GM19099 (cell line): Measurements from ENCODE around the gene JOSD1.

ENCODE experiments used
- POLR2A ChIP-seq: IDR thresholded peaks from 3 replicates; pipeline ENCODE4 v1.6.1; 2011; ENCODE audit warnings: low read depth; ENCODE audit not compliant: insufficient read length; ENCODE audit errors: extremely low read depth

Gene JOSD1

DNA sequence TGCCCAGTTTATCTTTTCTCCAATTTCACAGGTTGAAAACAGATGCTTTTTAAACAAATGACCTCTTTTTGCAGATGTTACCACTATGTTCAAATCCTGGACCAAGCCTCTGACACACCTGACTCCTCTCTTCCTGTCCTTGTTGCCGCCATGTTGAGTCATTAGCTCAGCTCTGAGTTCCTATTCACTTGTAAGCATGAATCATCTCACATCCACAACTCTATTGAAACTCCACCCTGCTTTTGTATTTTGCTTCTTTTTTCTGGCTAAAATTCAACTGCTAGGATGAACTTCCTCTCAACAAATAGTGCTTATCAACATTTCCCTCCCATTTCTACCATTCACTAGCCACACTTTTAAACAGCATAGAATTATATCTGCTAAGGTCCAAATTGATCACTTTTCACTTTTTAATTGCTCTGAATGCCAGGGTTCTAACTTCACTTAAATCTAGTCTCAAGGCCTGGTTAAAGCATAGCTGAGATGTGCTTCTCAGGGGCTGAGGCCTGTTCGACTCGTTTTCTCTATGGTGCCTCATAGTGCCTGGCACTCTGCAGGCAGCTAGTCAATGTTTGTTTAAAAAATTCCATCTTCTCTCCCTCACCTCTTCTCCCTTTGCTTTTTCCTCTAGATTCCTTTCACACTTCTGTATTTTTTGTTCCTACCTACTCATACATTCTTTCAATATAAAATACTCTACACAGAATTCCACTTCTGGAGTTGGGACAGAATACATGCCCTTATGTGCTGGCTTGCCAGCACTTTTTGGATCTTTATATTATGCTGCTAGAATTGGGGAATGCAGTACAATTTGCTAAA, 3.9 kb downstream of the JOSD1 start:
- no peak for TF ChIP-seq POLR2A

DNA sequence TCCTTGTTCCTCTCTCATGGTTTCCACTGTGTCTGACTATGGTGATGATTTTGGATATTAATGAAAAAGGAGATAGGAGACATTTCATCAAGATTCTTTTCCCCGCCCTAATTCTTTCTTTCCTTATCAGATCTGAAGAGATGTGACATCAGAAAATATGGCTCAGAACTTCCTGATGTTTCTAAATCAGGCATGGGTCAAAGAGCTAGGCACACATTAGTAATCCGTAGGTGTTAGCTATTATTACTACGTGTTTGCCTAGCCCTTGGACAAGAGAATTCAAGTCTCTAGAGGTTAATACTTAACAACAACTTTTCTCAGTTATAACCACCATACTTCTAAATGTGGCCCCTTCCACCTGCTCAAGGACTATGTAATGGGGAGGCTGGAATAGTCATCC, 5.8 kb downstream of the JOSD1 start:
- no peak for TF ChIP-seq POLR2A

DNA sequence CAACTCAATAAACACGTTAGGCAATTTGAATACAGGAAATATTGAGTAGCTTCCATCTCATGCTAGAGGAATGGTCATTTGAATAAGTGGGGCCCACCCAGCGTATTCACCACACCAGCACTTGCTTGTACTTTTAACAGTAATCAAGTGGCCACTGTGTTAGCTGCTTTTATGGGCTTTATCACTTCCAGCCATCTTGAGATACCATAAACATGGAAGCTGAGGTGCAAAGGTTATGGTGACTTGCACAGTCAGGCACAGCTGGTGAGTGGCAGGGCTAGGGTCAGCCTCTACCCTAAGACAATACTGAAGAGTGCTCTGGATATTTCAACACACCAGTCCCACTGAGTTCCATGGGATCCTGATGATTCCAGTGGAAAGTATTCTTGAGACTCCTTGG, 6.7 kb downstream of the JOSD1 start:
- TF ChIP-seq POLR2A, result no peak

DNA sequence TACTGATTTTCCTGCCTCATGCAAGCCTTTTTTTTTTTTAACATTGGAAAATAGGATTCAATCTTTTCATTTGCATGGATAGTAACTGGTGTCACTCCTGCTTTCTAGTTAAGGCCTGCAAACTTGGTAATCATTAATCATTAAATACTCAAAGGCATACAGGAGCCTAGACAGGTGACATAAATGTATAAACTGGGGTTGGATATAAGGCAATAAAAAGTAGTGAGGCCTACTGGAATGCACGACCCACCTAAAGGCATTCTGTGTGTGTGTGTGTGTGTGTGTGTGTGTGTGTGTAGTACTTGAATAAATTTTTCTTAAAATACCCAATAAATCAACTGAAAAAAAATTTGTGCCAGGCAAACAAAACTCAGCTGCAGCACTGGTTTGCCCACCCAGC, 11.1 kb downstream of the JOSD1 start:
- no peak for TF ChIP-seq POLR2A

DNA sequence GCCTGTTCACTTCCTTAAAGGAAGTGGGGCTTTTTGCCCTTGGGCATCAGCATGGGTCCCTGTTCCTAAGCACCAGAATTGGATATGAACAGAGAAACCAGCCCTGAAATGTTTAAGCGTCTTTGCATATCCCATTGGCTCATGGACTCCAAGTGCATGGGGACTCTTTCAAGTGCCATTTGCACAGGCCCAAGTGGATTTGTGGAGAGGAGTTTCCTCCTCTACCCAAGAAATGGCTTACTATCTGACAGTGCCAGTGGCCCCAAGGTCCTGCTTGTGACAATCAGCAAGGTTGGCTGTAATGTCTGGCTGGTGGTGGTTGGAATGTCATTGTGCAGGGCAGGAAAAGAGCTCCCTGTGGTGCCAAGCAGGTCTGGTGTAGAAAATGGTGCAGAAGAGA, 15.0 kb downstream of the JOSD1 start:
- no peak for TF ChIP-seq POLR2A

DNA sequence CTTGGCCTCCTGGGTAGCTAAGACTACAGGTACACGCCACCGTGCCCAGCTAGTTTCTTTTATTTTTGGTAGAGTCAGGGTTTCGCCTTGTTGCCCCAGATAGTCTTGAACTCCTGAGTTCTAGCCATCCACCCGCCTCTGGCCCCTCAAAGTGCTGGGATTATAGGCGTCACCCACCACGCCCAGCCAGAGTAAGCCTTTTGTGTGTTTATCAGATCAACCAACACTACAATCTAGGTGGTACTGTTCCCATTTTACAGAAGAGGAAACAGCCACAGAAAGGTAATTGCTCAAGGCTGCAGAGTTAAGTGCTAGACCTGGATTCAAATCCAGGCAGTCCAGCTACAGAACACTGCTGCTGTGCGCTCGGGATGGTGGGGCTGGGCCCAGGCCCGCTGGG, 15.8 kb downstream of the JOSD1 start:
- no peak for TF ChIP-seq POLR2A

DNA sequence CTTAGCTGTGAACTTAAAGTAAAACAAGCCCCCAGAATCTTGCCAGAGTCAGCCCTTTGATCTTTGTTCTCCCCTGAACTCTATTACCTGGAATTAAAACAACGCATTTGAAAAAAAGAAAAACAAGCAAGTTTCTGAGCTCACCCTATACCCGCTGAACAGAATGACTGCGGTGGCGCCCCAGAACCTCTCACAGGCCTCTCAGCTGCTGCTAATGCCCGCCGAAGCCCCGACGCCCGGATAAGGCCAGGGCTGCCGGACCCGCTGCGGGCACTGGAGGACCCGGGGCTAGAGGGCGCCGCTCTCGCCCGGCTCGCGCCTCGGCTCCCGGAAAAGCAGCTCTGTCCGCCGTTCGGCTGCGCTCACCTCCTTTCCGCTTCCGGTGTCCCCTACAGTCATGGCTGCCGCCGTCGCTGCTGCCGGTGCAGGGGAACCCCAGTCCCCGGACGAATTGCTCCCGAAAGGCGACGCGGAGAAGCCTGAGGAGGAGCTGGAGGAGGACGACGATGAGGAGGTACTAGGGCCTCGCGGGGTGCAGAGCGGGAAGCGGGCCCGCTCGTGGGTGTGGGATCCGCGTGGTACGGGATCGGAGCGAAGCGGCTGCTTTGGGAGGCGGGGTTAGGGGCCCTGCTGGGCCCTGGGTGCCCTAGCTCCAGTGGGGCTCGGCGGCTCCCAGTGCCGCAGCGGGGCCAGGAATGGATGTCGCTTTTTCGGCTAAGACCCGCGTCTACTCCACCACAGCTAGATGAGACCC, 19.0 kb downstream of the JOSD1 start, which contains the start of gene TOMM22:
TOMM22 (plus strand) TSS at position 376 of the 754 bp plus-strand sequence; CDS start at position 398, 22 bp downstream.
- TF ChIP-seq POLR2A, result peak; percentile 90

DNA sequence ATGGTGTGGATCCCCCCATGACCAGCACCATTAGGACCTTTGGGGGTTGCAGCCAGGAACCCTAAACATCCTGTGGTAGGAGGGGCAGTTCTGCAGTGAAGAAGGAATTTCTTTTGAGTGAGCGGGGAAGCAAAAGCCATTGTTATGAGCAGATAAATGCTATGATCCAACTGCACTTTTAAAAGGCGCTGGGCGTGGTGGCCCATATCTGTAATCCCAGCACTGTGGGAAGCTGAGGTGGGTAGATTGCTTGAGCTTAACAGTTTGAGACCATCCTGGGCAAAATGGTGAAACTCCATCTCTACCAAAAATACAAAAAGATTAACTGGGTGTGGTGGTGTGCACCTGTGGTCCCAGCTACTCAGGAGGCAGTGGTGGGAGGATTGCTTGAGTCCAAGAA, 24.9 kb downstream of the JOSD1 start:
- no peak for TF ChIP-seq POLR2A

DNA sequence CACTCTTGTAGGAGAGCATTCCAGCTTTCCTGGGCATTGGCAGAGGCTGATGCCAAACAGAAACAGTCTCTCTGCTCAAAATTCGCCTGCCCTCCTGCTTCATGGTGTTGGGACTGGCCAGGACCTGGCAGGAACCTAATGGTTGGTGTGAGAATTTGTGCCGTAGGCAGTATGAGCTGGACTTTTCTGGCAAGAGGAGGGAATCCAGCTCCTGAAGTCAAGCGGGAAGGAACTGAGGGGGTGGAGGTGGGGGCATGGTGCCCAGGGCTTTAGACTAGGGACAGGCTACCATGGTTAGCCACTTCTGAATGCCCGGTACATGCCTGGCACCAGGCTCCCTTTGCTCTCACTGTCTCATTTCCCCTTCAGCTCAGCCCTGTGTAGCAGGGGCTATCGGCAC, 25.9 kb downstream of the JOSD1 start:
- no peak for TF ChIP-seq POLR2A

DNA sequence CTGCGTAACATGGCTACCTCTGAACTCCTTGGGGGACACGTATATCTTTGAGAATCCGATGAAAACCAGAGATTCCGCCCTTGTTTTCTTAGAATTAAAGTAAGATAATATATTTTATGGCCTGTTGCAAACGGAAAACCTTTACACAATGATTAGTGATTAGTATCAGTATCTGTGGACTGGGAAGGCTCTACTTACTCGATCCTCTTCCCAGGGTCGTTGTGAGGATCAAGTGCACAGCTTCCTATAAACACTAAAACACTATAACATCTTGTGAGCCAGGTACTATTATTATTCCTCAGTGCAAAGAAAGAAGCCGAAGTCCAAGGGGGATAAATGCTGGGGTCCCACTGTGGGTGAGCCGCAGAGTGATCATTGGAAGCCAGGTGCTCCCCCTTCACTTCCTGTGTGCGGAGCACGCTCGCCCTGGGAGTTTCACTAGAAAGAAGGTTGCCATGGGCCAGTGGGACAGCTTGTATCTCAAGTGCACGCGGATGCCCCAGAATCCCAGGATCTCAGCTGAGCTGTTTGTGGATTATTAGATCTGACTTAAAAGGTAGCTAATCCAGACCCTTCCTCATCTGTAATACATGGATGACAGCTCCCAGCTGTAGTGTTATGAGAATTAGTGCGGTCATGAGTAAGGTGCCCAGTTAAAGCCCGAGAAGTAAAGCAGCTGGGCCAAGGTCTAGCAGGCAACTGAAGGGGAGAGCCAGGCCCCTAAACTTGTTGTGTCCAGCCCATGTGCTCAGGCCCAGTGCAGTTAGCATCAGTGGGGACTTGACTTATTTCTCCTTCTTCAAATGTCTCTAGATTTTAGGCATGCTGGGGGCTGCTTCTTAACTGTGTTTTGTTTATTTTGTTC, 43.5 kb downstream of the JOSD1 start:
- no peak for TF ChIP-seq POLR2A

DNA sequence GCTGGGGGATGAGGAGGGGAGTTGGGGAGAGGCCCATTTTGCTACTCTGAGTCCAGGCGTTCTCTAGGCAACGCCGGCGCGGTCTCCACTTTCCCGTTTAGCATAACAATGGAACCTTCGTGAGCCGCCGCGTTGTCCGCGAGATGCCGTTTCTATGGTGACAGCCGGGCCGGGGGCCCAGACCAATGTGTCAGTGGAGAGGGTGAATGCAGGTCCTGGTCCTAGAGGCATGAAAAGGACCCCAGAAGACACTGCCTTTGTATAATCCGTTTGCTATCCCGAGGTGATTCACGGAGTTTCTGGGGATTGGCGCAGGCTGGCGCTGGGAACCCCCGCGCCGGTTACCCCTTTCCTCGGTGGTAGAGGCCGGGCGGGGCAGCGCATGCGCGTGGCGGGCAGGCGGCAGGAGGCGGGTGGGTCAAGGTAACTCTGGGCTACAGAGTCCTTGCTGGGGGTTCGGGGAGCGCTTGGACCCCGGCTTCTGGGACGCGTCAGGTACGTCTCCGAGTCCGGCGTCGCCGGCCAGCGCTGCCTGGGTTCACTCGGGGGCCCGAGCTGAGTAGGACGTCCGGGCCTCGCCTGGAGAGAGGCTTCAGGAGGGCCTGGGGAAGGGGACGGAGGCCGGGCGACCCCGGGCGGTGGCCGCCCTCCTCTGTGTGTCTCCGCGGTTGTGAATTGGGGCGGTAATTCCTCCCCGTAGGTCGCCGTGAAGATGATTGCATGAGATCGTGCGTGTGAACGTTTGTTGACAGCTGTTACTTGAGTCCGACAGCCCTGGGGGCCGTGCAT, 44.3 kb downstream of the JOSD1 start, which contains the start of the genes CBY1 and FAM227A:
CBY1 (plus strand) TSS at position 383 of the 789 bp plus-strand sequence. CDS start 11,417 bp downstream, outside the sequence.
FAM227A (minus strand) TSS at position 137 of the 789 bp plus-strand sequence. CDS start 6,224 bp downstream, outside the sequence.
- peak; percentile 54 for TF ChIP-seq POLR2A

DNA sequence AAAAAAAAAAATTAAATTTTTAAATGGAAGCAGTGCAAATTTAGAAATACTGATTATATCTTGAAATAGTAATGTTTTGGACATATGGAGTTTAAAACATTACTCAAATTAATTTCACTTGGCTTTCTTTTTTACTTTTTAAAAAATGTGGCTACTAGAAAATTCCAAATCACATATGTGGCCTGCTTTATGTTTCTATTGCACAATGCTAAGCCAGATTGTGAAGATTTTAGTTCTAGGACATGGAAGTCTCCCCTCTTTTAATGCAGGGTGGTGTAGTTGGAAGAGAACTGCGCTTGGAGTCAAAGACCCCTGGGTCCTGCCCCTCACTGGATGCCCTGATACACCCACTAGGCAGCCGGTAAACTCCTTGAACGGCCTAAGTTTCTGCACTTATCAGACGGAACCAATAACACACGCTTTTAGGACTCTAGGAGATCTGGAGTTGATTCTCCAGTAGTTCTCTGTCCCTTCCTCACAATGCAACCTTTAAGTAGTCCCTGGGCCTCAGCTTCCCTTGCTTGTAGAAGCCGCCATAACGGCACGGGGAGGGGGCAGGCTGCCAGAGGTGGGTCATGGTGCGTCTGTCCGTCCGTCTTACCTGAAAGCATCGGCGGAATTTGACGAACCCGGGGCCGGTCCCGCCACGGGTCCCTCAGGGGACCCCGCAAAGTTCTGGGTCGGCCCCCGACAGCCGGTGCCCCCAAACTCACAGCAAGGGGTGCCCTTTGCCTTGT, 45.1 kb downstream of the JOSD1 start:
- no peak for TF ChIP-seq POLR2A

DNA sequence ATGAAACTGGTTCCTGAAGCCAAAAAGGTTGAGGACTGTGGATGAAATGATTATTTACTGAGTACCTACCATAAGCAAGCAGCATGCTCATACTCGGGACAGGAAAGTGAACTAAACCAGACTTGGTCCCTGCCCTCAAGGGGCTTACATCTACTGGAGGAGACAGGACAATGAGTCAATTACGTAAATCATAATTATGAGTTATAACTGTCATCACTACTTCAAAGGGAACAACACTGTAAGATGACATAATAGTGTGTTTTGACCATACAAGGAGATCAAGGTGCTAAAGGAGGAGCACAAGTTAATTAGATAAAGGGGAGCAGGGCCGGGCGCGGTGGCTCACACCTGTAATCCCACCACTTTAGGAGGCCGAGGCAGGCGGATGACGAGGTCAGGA, 47.0 kb downstream of the JOSD1 start:
- TF ChIP-seq POLR2A, result no peak

DNA sequence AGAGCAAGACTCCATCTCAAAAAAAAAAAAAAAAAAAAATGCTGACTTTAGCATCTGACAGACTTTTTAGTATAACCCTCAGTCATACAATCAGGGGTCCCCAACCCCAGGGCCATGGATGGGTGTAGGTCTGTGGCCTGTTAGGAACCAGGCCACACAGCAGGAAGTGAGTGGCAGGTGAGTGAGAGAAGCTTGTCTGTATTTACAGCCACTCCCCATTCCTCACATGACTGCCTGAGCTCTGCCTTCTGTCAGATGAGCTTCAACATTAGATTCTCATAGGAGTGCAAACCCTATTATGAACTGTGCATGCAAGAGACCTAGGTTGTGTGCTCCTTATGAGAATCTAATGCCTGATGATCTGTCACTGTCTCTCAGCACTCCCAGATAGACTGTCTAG, 47.9 kb downstream of the JOSD1 start:
- no peak for TF ChIP-seq POLR2A
